Measurements from ENCODE around the gene ASB4.

GRCh38 chr7:95473276-95473985 is 12.3 kb upstream of the ASB4 start:
- TF ChIP-seq CTCF (IDR thresholded peaks at IDR 0.05 in 8 of 11, conservative IDR thresholded peaks at IDR 0.05 in 3 of 11), result no peak
- TF ChIP-seq POLR2A (IDR thresholded peaks at IDR 0.05), result no peak
- no peak for TF ChIP-seq POLR2AphosphoS5 (IDR thresholded peaks at IDR 0.05)

Data from spleen (tissue), 7 donors.